CD14-positive monocyte (primary cell): ENCODE results near the gene MYH7B. TPM values are rescaled to one million over a fixed set of nuclear protein-coding genes. Genes with fewer than 3 reads are reported as not detected.

ENCODE experiments used
- DNase-seq, 3 donors: peaks; one replicate each; pipeline ENCODE4 v3.0.0-alpha.2; 2011 to 2022
- H2AFZ ChIP-seq: 2 replicates; pipeline ENCODE4 v1.6.0; 2012; ENCODE audit warnings: mild to moderate bottlenecking, low read depth, low read length, inconsistent platforms; ENCODE audit not compliant: insufficient read depth, poor library complexity, severe bottlenecking
- H3K27ac ChIP-seq, 2 donors: 1 replicate in 1 of 2; 2 replicates in 1 of 2; pipeline ENCODE4 v1.5.1; 2012 to 2013; ENCODE audit warnings: low read length in 2 of 2, control low read depth in 1 of 2, inconsistent platforms in 1 of 2, low read depth in 1 of 2, mild to moderate bottlenecking in 1 of 2
- H3K27me3 ChIP-seq, 2 donors: one replicate each; pipeline versions ENCODE4 v1.6.0 to v1.6.1; 2011 to 2013; ENCODE audit warnings: low read length in 2 of 2; ENCODE audit not compliant: control insufficient read depth in 2 of 2, insufficient read depth in 2 of 2
- H3K36me3 ChIP-seq, 2 donors: replicated peaks in 1 of 2; 1 replicate in 1 of 2; 2 replicates in 1 of 2; pipeline versions ENCODE4 v1.5.1 to v1.6.1; 2012 to 2013; ENCODE audit warnings: low read length in 2 of 2, control low read depth in 1 of 2, inconsistent platforms in 1 of 2, mild to moderate bottlenecking in 1 of 2; ENCODE audit not compliant: insufficient read depth in 2 of 2, control insufficient read depth in 1 of 2
- H3K4me1 ChIP-seq, 2 donors: 1 replicate in 1 of 2; 2 replicates in 1 of 2; pipeline versions ENCODE4 v1.5.1 to v1.6.1; 2012 to 2013; ENCODE audit warnings: low read length in 2 of 2, control low read depth in 1 of 2, inconsistent platforms in 1 of 2, mild to moderate bottlenecking in 1 of 2, moderate library complexity in 1 of 2; ENCODE audit not compliant: insufficient read depth in 2 of 2, control insufficient read depth in 1 of 2
- H3K4me2 ChIP-seq: replicated peaks from 2 replicates; pipeline ENCODE3; 2012; ENCODE audit warnings: low read length, moderate library complexity, mild to moderate bottlenecking; ENCODE audit not compliant: poor library complexity, severe bottlenecking; ENCODE audit errors: extremely low read depth
- H3K4me3 ChIP-seq, 3 experiments: fragments of 200-600 bp in 1 of 3; sonication (generic) in 1 of 3; replicated peaks in 1 of 3; 1 replicate in 2 of 3; 2 replicates in 1 of 3; pipeline ENCODE4 v1.5.1; 2011 to 2013; ENCODE audit warnings: low read length in 3 of 3, mild to moderate bottlenecking in 3 of 3, control low read depth in 2 of 3, low read depth in 2 of 3, inconsistent platforms in 1 of 3, moderate library complexity in 1 of 3
- H3K79me2 ChIP-seq: 2 replicates; pipeline ENCODE4 v1.6.0; 2012; ENCODE audit warnings: mild to moderate bottlenecking, control low read depth, inconsistent platforms, low read length, moderate library complexity; ENCODE audit not compliant: insufficient read depth
- H3K9ac ChIP-seq: 2 replicates; pipeline ENCODE4 v1.6.0; 2017; ENCODE audit warnings: low read length, mild to moderate bottlenecking; ENCODE audit not compliant: insufficient read depth, poor library complexity, severe bottlenecking
- H3K9me3 ChIP-seq, 2 donors: replicated peaks in 1 of 2; 1 replicate in 1 of 2; 2 replicates in 1 of 2; pipeline versions ENCODE4 v1.5.1 to v1.6.1; 2012 to 2013; ENCODE audit warnings: low read length in 2 of 2, control low read depth in 1 of 2; ENCODE audit not compliant: control insufficient read depth in 1 of 2, insufficient read depth in 1 of 2
- H4K20me1 ChIP-seq: 2 replicates; pipeline ENCODE4 v1.6.0; 2012; ENCODE audit warnings: mild to moderate bottlenecking, low read length, control low read depth, moderate library complexity; ENCODE audit not compliant: insufficient read depth
- H3K27ac Mint-ChIP-seq, 7 donors: one replicate each; pipeline ENCODE4 v1.8.0; 2020; ENCODE audit warnings: mild to moderate bottlenecking in 7 of 7, mixed read lengths in 7 of 7, moderate library complexity in 6 of 7, inconsistent platforms in 2 of 7
- H3K27me3 Mint-ChIP-seq, 3 donors: one replicate each; pipeline ENCODE4 v1.8.0; 2021 to 2022; ENCODE audit warnings: low read depth in 3 of 3, mild to moderate bottlenecking in 3 of 3, mixed read lengths in 3 of 3, moderate library complexity in 3 of 3, inconsistent platforms in 1 of 3
- H3K36me3 Mint-ChIP-seq, 2 donors: one replicate each; pipeline ENCODE4 v1.8.0; 2020; ENCODE audit warnings: mixed read lengths in 2 of 2, inconsistent platforms in 1 of 2, mild to moderate bottlenecking in 1 of 2
- H3K4me1 Mint-ChIP-seq: one replicate; pipeline ENCODE4 v1.8.0; 2020; ENCODE audit warnings: mild to moderate bottlenecking, mixed read lengths
- H3K4me3 Mint-ChIP-seq, 2 donors: one replicate each; pipeline ENCODE4 v1.8.0; 2020; ENCODE audit warnings: mild to moderate bottlenecking in 2 of 2, mixed read lengths in 2 of 2, moderate library complexity in 1 of 2
- H3K9me3 Mint-ChIP-seq, 7 donors: one replicate each; pipeline ENCODE4 v1.8.0; 2020 to 2022; ENCODE audit warnings: mixed read lengths in 7 of 7, mild to moderate bottlenecking in 6 of 7, moderate library complexity in 6 of 7, inconsistent platforms in 2 of 7
- CTCF ChIP-seq: fragments of 200-600 bp; IDR thresholded peaks from one replicate; pipeline ENCODE4 v1.8.0; 2022; ENCODE audit warnings: antibody characterized with exemption, mild to moderate bottlenecking
- WGBS: methylation state at CpG from one replicate; pipeline ENCODE4 v1.1.5; 2013; ENCODE audit warnings: missing lambda C conversion rate; ENCODE audit not compliant: insufficient coverage; 5-methylcytosine and 5-hydroxymethylcytosine counted together
- intact Hi-C, 2 donors: fragments of 100-400 bp; cut with micrococcal nuclease; formaldehyde crosslinking; loops; one replicate each; pipeline versions ENCODE4 v1.15.0 to v1.15.1; 2023
- polyA plus RNA-seq, 3 donors: library from polyadenylated mRNA; depleted of rRNA in 1 of 3; unstranded in 2 of 3; stranded (reverse) in 1 of 3; fragments of 300-500 nt in 2 of 3; fragments of >200 nt in 1 of 3; fragmentation: Illumina TruSeq in 2 of 3; gene quantifications; 1 replicate in 2 of 3; 2 replicates in 1 of 3; pipeline ENCODE4 v1.2.3, GENCODE V29; 2012 to 2021

Gene MYH7B
- polyA plus RNA-seq, 3 donors, result 0.75 TPM; not detected in 2

- peaks cover 0 to 2% (median 0%) of the 10 kb centered on the region in 3 donors for H3K27me3 Mint-ChIP-seq
- Histone ChIP-seq H3K4me1 (no peaks in the 10 kb centered on the region), H3K79me2 (no peaks in the 10 kb centered on the region), H2AFZ (no peak overlapping the region), H3K27ac (no peak overlapping the region), H3K36me3 (peaks cover 99 to 100% of the 10 kb centered on the region in 2 donors), H3K27me3 (no peaks in the 10 kb centered on the region), H4K20me1 (peaks cover 50% of the 10 kb centered on the region), H3K9ac (no peak overlapping the region), H3K4me3 (no peak overlapping the region), H3K4me2 (no peak overlapping the region), H3K9me3 (no peaks in the 10 kb centered on the region)
- no peak for DNase-seq
- no peak overlapping the region for H3K4me3 Mint-ChIP-seq
- 89% methylated on average over 9 of the region's 10 CpGs for WGBS
- peaks cover 0 to 2% (median 0%) of the 10 kb centered on the region in 7 donors for H3K9me3 Mint-ChIP-seq
- peaks cover 87 to 99% of the 10 kb centered on the region in 2 donors for H3K36me3 Mint-ChIP-seq
- intact Hi-C loops, result no loop called here
- no peak for TF ChIP-seq CTCF
- H3K4me1 Mint-ChIP-seq, result no peaks in the 10 kb centered on the region
- H3K27ac Mint-ChIP-seq, result no peak overlapping the region
These were observed 47.0 kb downstream of the MYH7B start for GRCh38 chr20:35002426-35003210.

- H3K4me2 ChIP-seq, result no peak overlapping the region
- H3K4me1 ChIP-seq, result no peaks in the 10 kb centered on the region
- no peaks in the 10 kb centered on the region for H3K79me2 ChIP-seq
- intact Hi-C loops, result no loop called here
- WGBS, result 96% methylated on average over 16 of the region's 25 CpGs
- TF ChIP-seq CTCF, result no peak
- H2AFZ ChIP-seq, result no peak overlapping the region
- DNase-seq, result no peak
- H3K9me3 ChIP-seq, result no peaks in the 10 kb centered on the region
- Mint-ChIP-seq H3K4me3 (no peak overlapping the region), H3K9me3 (peaks cover 0 to 2% (median 0%) of the 10 kb centered on the region in 7 donors), H3K27me3 (no peaks in the 10 kb centered on the region), H3K27ac (no peak overlapping the region), H3K4me1 (no peaks in the 10 kb centered on the region), H3K36me3 (peaks cover 87 to 99% of the 10 kb centered on the region in 2 donors)
- H3K4me3 ChIP-seq, result no peak overlapping the region
- H4K20me1 ChIP-seq, result peaks cover 56% of the 10 kb centered on the region
- H3K9ac ChIP-seq, result no peak overlapping the region
- peaks cover 100% of the 10 kb centered on the region in 2 donors for H3K36me3 ChIP-seq
- no peaks in the 10 kb centered on the region for H3K27me3 ChIP-seq
- H3K27ac ChIP-seq, result no peak overlapping the region
These were observed 47.8 kb downstream of the MYH7B start for GRCh38 chr20:35003211-35004031.
